Neutrophil (primary cell): ENCODE measurements around the gene FAM222B.

ENCODE experiments used
- H3K27ac ChIP-seq: fragments of 200-600 bp; sonication (generic); 2 replicates; pipeline ENCODE4 v1.5.1; 2016; ENCODE audit warnings: mild to moderate bottlenecking, moderate library complexity
- H3K27me3 ChIP-seq: fragments of 200-600 bp; sonication (generic); 2 replicates; pipeline ENCODE4 v1.6.0; 2016; ENCODE audit warnings: mild to moderate bottlenecking
- H3K36me3 ChIP-seq: fragments of 200-600 bp; sonication (generic); 2 replicates; pipeline ENCODE4 v1.5.1; 2017
- H3K4me1 ChIP-seq, 2 experiments: fragments of 200-600 bp in 1 of 2; sonication (generic) in 1 of 2; 1 replicate in 1 of 2; 2 replicates in 1 of 2; pipeline versions ENCODE4 v1.5.1 to v1.6.1; 2013 to 2016; ENCODE audit warnings: low read depth in 1 of 2, low read length in 1 of 2, mild to moderate bottlenecking in 1 of 2, moderate library complexity in 1 of 2; ENCODE audit not compliant: control insufficient read depth in 1 of 2, insufficient read depth in 1 of 2
- H3K4me3 ChIP-seq, 2 experiments: fragments of 200-600 bp in 1 of 2; sonication (generic) in 1 of 2; 1 replicate in 1 of 2; 2 replicates in 1 of 2; pipeline ENCODE4 v1.5.1; 2013 to 2016; ENCODE audit warnings: low read depth in 1 of 2, low read length in 1 of 2, mild to moderate bottlenecking in 1 of 2, moderate library complexity in 1 of 2
- H3K9me3 ChIP-seq: fragments of 200-600 bp; sonication (generic); 2 replicates; pipeline ENCODE4 v1.5.1; 2016
- CTCF ChIP-seq: fragments of 200-600 bp; sonication (generic); IDR thresholded peaks from 2 replicates; pipeline ENCODE4 v1.5.1; 2016; ENCODE audit warnings: antibody characterized with exemption

The FAM222B gene

GRCh38 chr17:28733346-28733745, 109.2 kb downstream of the FAM222B start:
- H3K27ac ChIP-seq = no peak overlapping the region
- H3K36me3 ChIP-seq = no peaks in the 10 kb centered on the region
- H3K4me1 ChIP-seq = peaks cover 1 to 7% of the 10 kb centered on the region in 2 experiments
- no peak overlapping the region for H3K4me3 ChIP-seq
- no peak for TF ChIP-seq CTCF
- H3K9me3 ChIP-seq = no peaks in the 10 kb centered on the region
- no peaks in the 10 kb centered on the region for H3K27me3 ChIP-seq

- Histone ChIP-seq H3K4me3 (no peak overlapping the region), H3K4me1 (peaks cover 33 to 39% of the 10 kb centered on the region in 2 experiments), H3K27me3 (peaks cover 18% of the 10 kb centered on the region), H3K9me3 (no peaks in the 10 kb centered on the region), H3K36me3 (no peaks in the 10 kb centered on the region), H3K27ac (no peak overlapping the region)
- no peak for TF ChIP-seq CTCF
These were observed 112.7 kb downstream of the FAM222B start for GRCh38 chr17:28729950-28730330.

- Histone ChIP-seq H3K4me1 (peaks cover 33 to 39% of the 10 kb centered on the region in 2 experiments), H3K4me3 (peak within 1 kb of the TSS; percentile 63 to 87), H3K9me3 (no peaks in the 10 kb centered on the region), H3K36me3 (peaks cover 10% of the 10 kb centered on the region), H3K27me3 (peaks cover 21% of the 10 kb centered on the region), H3K27ac (peak within 1 kb of the TSS; percentile 98)
- TF ChIP-seq CTCF = peak; percentile 28
These were observed 114.0 kb downstream of the FAM222B start, which contains the start of gene NEK8 for GRCh38 chr17:28728364-28729200. Gene NEK8, plus strand, starts transcription at chr17:28728788. Its CDS starts 26 bp downstream, at chr17:28728814.

- Histone ChIP-seq H3K36me3 (peaks cover 22% of the 10 kb centered on the region), H3K27me3 (peaks cover 21% of the 10 kb centered on the region), H3K4me1 (peaks cover 33 to 39% of the 10 kb centered on the region in 2 experiments), H3K4me3 (peak overlapping the region; percentile 63 to 87), H3K27ac (peak overlapping the region; percentile 45), H3K9me3 (no peaks in the 10 kb centered on the region)
- peak; percentile 99 for TF ChIP-seq CTCF
These were observed 115.7 kb downstream of the FAM222B start for GRCh38 chr17:28726627-28727491.

GRCh38 chr17:28726226-28726626, 116.4 kb downstream of the FAM222B start, which contains the start of gene TLCD1:
Gene TLCD1, minus strand, starts transcription at chr17:28726233. Its CDS starts 136 bp downstream, at chr17:28726097.
- H3K27ac ChIP-seq = peak within 1 kb of the TSS; percentile 45
- H3K27me3 ChIP-seq = peaks cover 21% of the 10 kb centered on the region
- TF ChIP-seq CTCF = no peak
- H3K36me3 ChIP-seq = peaks cover 22% of the 10 kb centered on the region
- no peaks in the 10 kb centered on the region for H3K9me3 ChIP-seq
- H3K4me3 ChIP-seq = peak within 1 kb of the TSS; percentile 63 to 87
- H3K4me1 ChIP-seq = peaks cover 36 to 39% of the 10 kb centered on the region in 2 experiments
